Measurements from ENCODE around the gene SERPINB6.

The SERPINB6 gene

GRCh38 chr6:2899596-2899995 lies 71.8 kb downstream of the SERPINB6 start:
- DNase-seq (ENCODE audit: low read depth): no peak
- TF ChIP-seq, protein P1, sequence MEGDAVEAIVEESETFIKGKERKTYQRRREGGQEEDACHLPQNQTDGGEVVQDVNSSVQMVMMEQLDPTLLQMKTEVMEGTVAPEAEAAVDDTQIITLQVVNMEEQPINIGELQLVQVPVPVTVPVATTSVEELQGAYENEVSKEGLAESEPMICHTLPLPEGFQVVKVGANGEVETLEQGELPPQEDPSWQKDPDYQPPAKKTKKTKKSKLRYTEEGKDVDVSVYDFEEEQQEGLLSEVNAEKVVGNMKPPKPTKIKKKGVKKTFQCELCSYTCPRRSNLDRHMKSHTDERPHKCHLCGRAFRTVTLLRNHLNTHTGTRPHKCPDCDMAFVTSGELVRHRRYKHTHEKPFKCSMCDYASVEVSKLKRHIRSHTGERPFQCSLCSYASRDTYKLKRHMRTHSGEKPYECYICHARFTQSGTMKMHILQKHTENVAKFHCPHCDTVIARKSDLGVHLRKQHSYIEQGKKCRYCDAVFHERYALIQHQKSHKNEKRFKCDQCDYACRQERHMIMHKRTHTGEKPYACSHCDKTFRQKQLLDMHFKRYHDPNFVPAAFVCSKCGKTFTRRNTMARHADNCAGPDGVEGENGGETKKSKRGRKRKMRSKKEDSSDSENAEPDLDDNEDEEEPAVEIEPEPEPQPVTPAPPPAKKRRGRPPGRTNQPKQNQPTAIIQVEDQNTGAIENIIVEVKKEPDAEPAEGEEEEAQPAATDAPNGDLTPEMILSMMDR (conservative IDR thresholded peaks at IDR 0.05; ENCODE audit: low read depth, low read length): no peak
- no peak overlapping the region for H3K4me3 ChIP-seq (ENCODE audit: low read depth, low read length)

Data from choroid plexus epithelial cell (primary cell).